HG03196 (cell line): Measurements from ENCODE around the gene DIP2A.
"Not testable (repeated sequence)": the region's sequence is repeated elsewhere in the genome, so short reads cannot be mapped to it uniquely, and the experiment has no call there.

Experiments used
- ATAC-seq: cut with Tn5 transposase; IDR thresholded peaks from one replicate; pipeline ENCODE4 v1.9.1; 2021; ENCODE audit not compliant: unreplicated experiment

Gene DIP2A

GRCh38 chr21:46518983-46519583 lies 60.4 kb downstream of the DIP2A start:
- ATAC-seq, result no peak

- not testable (repeated sequence) for ATAC-seq
These were observed 68.7 kb downstream of the DIP2A start for GRCh38 chr21:46527393-46527792.

- ATAC-seq, result no peak
These were observed 69.1 kb downstream of the DIP2A start for GRCh38 chr21:46527801-46528200.

- no peak for ATAC-seq
These were observed 73.4 kb downstream of the DIP2A start for GRCh38 chr21:46532080-46532479.

- no peak for ATAC-seq
These were observed 78.3 kb downstream of the DIP2A start for GRCh38 chr21:46537026-46537425.

- no peak for ATAC-seq
These were observed 79.6 kb downstream of the DIP2A start for GRCh38 chr21:46538262-46538661.

- ATAC-seq, result no peak
These were observed 80.4 kb downstream of the DIP2A start for GRCh38 chr21:46538851-46539666.

- no peak for ATAC-seq
These were observed 81.5 kb downstream of the DIP2A start for GRCh38 chr21:46540087-46540710.

- ATAC-seq, result no peak
These were observed 84.0 kb downstream of the DIP2A start for GRCh38 chr21:46542588-46543124.

- no peak for ATAC-seq
These were observed 84.6 kb downstream of the DIP2A start for GRCh38 chr21:46543306-46543705.

GRCh38 chr21:46544003-46544402 lies 85.3 kb downstream of the DIP2A start:
- ATAC-seq, result no peak

- ATAC-seq, result no peak
These were observed 86.1 kb downstream of the DIP2A start for GRCh38 chr21:46544824-46545223.

- no peak for ATAC-seq
These were observed 86.7 kb downstream of the DIP2A start for GRCh38 chr21:46545363-46545762.

- no peak for ATAC-seq
These were observed 87.2 kb downstream of the DIP2A start for GRCh38 chr21:46545911-46546310.

- no peak for ATAC-seq
These were observed 88.1 kb downstream of the DIP2A start for GRCh38 chr21:46546799-46547198.

- ATAC-seq, result no peak
These were observed 91.0 kb downstream of the DIP2A start for GRCh38 chr21:46549650-46550049.

- no peak for ATAC-seq
These were observed 91.6 kb downstream of the DIP2A start for GRCh38 chr21:46550116-46550941.

GRCh38 chr21:46551636-46552241 lies 93.0 kb downstream of the DIP2A start:
- no peak for ATAC-seq

- no peak for ATAC-seq
These were observed 93.6 kb downstream of the DIP2A start for GRCh38 chr21:46552274-46552673.

GRCh38 chr21:46552865-46553379 lies 94.2 kb downstream of the DIP2A start:
- no peak for ATAC-seq
